GM12878 (cell line): ENCODE measurements around the gene GALNS. TPM values are rescaled to one million over a fixed set of nuclear protein-coding genes. Genes with fewer than 3 reads are reported as not detected.

Experiments used
- ATAC-seq: fragments of 200-7000 bp; cut with Tn5 transposase; 3 replicates; pipeline ENCODE4 v1.9.1; 2020; ENCODE audit warnings: mild to moderate bottlenecking, moderate library complexity
- BruUV-seq: library from RNA; stranded (reverse); fragments of 400-500 nt; replicated peaks from 2 replicates; lab custom pipeline; 2021; lab: Mats Ljungman, UMichigan
- CTCF ChIA-PET: fragments of 300-600 bp; sonication (Branson Sonifier 250); formaldehyde crosslinking; extraction: SDS; loops from one replicate; lab custom pipeline; 2021; ENCODE audit warnings: inconsistent platforms; lab: Yijun Ruan, JAX
- POLR2A ChIA-PET: fragments of 350-600 bp; formaldehyde crosslinking; extraction: SDS; loops from one replicate; lab custom pipeline; 2021; ENCODE audit warnings: inconsistent platforms; lab: Charles Lee
- RAD21 ChIA-PET: fragments of 300-600 bp; sonication (Branson Sonifier 250); formaldehyde crosslinking; loops from one replicate; lab custom pipeline; 2023; ENCODE audit warnings: antibody characterized with exemption; ENCODE audit not compliant: unreplicated experiment; lab: Charles Lee
- SMC1A ChIA-PET: fragments of 300-600 bp; sonication (Branson Sonifier 250); formaldehyde crosslinking; loops from one replicate; lab custom pipeline; 2023; ENCODE audit not compliant: unreplicated experiment, uncharacterized antibody; lab: Charles Lee
- DNase-seq: peaks from one replicate; pipeline ENCODE4 v3.0.0-alpha.2; 2011; ENCODE audit warnings: low read depth, low spot score
- FAIRE-seq: peaks from 3 replicates; lab custom pipeline; 2011; peaks lifted over from hg19 to GRCh38; lab: Jason Lieb, UNC
- H2AFZ ChIP-seq: 2 replicates; pipeline ENCODE4 v1.6.0; 2011; ENCODE audit warnings: low read depth, low read length, control low read depth; ENCODE audit not compliant: control insufficient read depth
- H3K27ac ChIP-seq: 2 replicates; pipeline ENCODE4 v1.5.1; 2011; ENCODE audit warnings: control low read depth; ENCODE audit not compliant: control insufficient read depth, insufficient read depth
- H3K27me3 ChIP-seq, 2 experiments: replicated peaks in 1 of 2; 2 replicates each; pipeline versions ENCODE4 v1.6.0 to v1.6.1; 2011; ENCODE audit warnings: low read length in 1 of 2; ENCODE audit not compliant: control insufficient read depth in 2 of 2, insufficient read depth in 2 of 2
- H3K36me3 ChIP-seq, 2 experiments: 2 replicates each; pipeline ENCODE4 v1.5.1; 2011; ENCODE audit warnings: low read length in 1 of 2; ENCODE audit not compliant: control insufficient read depth in 2 of 2, insufficient read depth in 2 of 2
- H3K4me1 ChIP-seq: 2 replicates; pipeline ENCODE4 v1.6.1; 2011; ENCODE audit warnings: mild to moderate bottlenecking, low read length, moderate library complexity, mixed read lengths; ENCODE audit not compliant: control insufficient read depth, insufficient read depth
- H3K4me2 ChIP-seq: 2 replicates; pipeline ENCODE4 v1.6.0; 2011; ENCODE audit warnings: control low read depth; ENCODE audit not compliant: control insufficient read depth, insufficient read depth
- H3K4me3 ChIP-seq: fragments of 200-600 bp; sonication (generic); 2 replicates; pipeline ENCODE4 v1.5.1; 2016
- H3K79me2 ChIP-seq: 2 replicates; pipeline ENCODE4 v1.6.0; 2011; ENCODE audit warnings: low read length; ENCODE audit not compliant: control insufficient read depth, insufficient read depth
- H3K9ac ChIP-seq: 2 replicates; pipeline ENCODE4 v1.8.0; 2011; ENCODE audit warnings: low read length, control low read depth, mixed read lengths; ENCODE audit not compliant: control insufficient read depth, insufficient read depth
- H3K9me3 ChIP-seq: replicated peaks from 3 replicates; pipeline ENCODE4 v1.5.1; 2011; ENCODE audit warnings: mild to moderate bottlenecking, low read length; ENCODE audit not compliant: control insufficient read depth, insufficient read depth
- H4K20me1 ChIP-seq: 2 replicates; pipeline ENCODE4 v1.6.0; 2011; ENCODE audit not compliant: control insufficient read depth, insufficient read depth
- MYB ChIP-seq: fragments of 150-350 bp; IDR thresholded peaks from 2 replicates; pipeline ENCODE4 v1.6.1; 2014; ENCODE audit warnings: mild to moderate bottlenecking, low read depth, low read length, borderline replicate concordance
- PAX8 ChIP-seq: fragments of 450-650 bp; IDR thresholded peaks from 2 replicates; pipeline ENCODE4 v1.6.1; 2017; ENCODE audit warnings: mild to moderate bottlenecking, moderate library complexity
- POLR2A ChIP-seq: IDR thresholded peaks from 2 replicates; pipeline ENCODE4 v1.6.1; 2011; ENCODE audit warnings: low read depth, mild to moderate bottlenecking, low read length
- POLR2AphosphoS5 ChIP-seq: IDR thresholded peaks from 2 replicates; pipeline ENCODE4 v1.6.1; 2011; ENCODE audit warnings: mild to moderate bottlenecking, low read length, inconsistent platforms
- WGBS: methylation state at CpG from one replicate; pipeline ENCODE4 v1.1.6; 2016; ENCODE audit warnings: low lambda C conversion rate; ENCODE audit not compliant: insufficient replicate concordance, insufficient coverage; ENCODE audit errors: missing lambda C conversion rate; 5-methylcytosine and 5-hydroxymethylcytosine counted together
- in situ Hi-C: fragments of 300-500 bp; cut with MboI; formaldehyde crosslinking; loops from 9 replicates; pipeline ENCODE4 v1.14.3; 2018; ENCODE audit warnings: mixed read lengths
- intact Hi-C: fragments of 100-400 bp; cut with micrococcal nuclease; formaldehyde crosslinking; loops from one replicate; pipeline ENCODE4 v1.14.2; 2022; ENCODE audit not compliant: unreplicated experiment
- polyA plus RNA-seq, 11 experiments: library from polyadenylated mRNA; depleted of rRNA in 4 of 11; unstranded in 6 of 11; stranded (reverse) in 5 of 11; fragments of >200 nt; fragmentation: Nextera tagmentation in 4 of 11; fragmentation: Illumina TruSeq in 1 of 11; extraction: Ambion mirVana in 4 of 11; extraction: Trizol in 1 of 11; gene quantifications; 1 replicate in 1 of 11; 2 replicates in 10 of 11; pipeline versions ENCODE4 v1.2.1 to v1.2.3, GENCODE V29; 2011 to 2016; ENCODE audit warnings: inconsistent platforms in 2 of 11, missing spikeins in 2 of 11, low read depth in 1 of 11
- total RNA-seq, 4 experiments: library from RNA; depleted of rRNA in 3 of 4; stranded (reverse); fragments of >200 nt in 3 of 4; fragmentation: Illumina TruSeq in 1 of 4; extraction: Trizol in 1 of 4; gene quantifications; 2 replicates each; pipeline versions ENCODE4 v1.2.1 to v1.2.3, GENCODE V29; 2013 to 2021
- TF ChIP-seq, protein P1 (sequence below): fragments of 450-650 bp; IDR thresholded peaks from 2 replicates; pipeline ENCODE4 v1.6.1; 2017; ENCODE audit warnings: mild to moderate bottlenecking
- TF ChIP-seq, protein P2 (sequence below): IDR thresholded peaks from 2 replicates; pipeline ENCODE4 v1.6.1; 2012; ENCODE audit warnings: low read depth, low read length, improper control_type of control experiment
- TF ChIP-seq, protein P3 (sequence below): fragments of 450-650 bp; IDR thresholded peaks from 2 replicates; pipeline ENCODE4 v1.6.1; 2018; ENCODE audit warnings: borderline replicate concordance, mild to moderate bottlenecking; ENCODE audit not compliant: partially characterized antibody

GALNS gene
- total and polyA plus RNA-seq, 10 of the 15 experiments (the other 5 are each of a cell fraction or from before 2014, with no cell fraction given) = 0.37 to 12.4 (median 5.3) TPM

- ChIA-PET RAD21 (interaction anchor here (1.3 to 3.4 kb wide), 3 partner anchors 28 to 358 kb away, joined by 3 to 13 read pairs (median 7); no protein-coding TSS in a partner anchor), CTCF (interaction anchor here (0.6 to 3.2 kb wide), 3 partner anchors 8 to 144 kb away, joined by 3 to 17 read pairs (median 4); no protein-coding TSS in a partner anchor), SMC1A (interaction anchor here (1.8 kb wide), 1 partner anchor 72 kb away, joined by 5 read pairs; no protein-coding TSS in a partner anchor)
- Histone ChIP-seq H3K27ac (no peak overlapping the region), H3K27me3 (no peaks in the 10 kb centered on the region), H3K36me3 (peaks cover 6 to 42% of the 10 kb centered on the region in 2 experiments; a peak in 3 of 4 replicates), H3K9me3 (no peaks in the 10 kb centered on the region), H4K20me1 (no peaks in the 10 kb centered on the region), H3K4me1 (peaks cover 23% of the 10 kb centered on the region), H3K4me2 (peak overlapping the region; percentile 85), H3K79me2 (peaks cover 48% of the 10 kb centered on the region), H3K9ac (peak overlapping the region; percentile 16; the same call in 1 of the 2 replicates)
- no peak for DNase-seq
- WGBS = 88% methylated on average over 10 of the region's 10 CpGs
- BruUV-seq = no TSS peak
- intact Hi-C loops (no loop called here), in situ Hi-C loops (no loop called here)
- no peak for ATAC-seq
- no peak for TF ChIP-seq MYB
- TF ChIP-seq, protein P1, sequence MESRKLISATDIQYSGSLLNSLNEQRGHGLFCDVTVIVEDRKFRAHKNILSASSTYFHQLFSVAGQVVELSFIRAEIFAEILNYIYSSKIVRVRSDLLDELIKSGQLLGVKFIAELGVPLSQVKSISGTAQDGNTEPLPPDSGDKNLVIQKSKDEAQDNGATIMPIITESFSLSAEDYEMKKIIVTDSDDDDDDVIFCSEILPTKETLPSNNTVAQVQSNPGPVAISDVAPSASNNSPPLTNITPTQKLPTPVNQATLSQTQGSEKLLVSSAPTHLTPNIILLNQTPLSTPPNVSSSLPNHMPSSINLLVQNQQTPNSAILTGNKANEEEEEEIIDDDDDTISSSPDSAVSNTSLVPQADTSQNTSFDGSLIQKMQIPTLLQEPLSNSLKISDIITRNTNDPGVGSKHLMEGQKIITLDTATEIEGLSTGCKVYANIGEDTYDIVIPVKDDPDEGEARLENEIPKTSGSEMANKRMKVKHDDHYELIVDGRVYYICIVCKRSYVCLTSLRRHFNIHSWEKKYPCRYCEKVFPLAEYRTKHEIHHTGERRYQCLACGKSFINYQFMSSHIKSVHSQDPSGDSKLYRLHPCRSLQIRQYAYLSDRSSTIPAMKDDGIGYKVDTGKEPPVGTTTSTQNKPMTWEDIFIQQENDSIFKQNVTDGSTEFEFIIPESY = no peak
- peak; percentile 4; the same call in 1 of the 2 replicates for TF ChIP-seq POLR2A
- TF ChIP-seq PAX8 = no peak
- TF ChIP-seq POLR2AphosphoS5 = 0 out of 2 replicates have a peak, but pooled peaks have one; percentile 1
- TF ChIP-seq, protein P2, sequence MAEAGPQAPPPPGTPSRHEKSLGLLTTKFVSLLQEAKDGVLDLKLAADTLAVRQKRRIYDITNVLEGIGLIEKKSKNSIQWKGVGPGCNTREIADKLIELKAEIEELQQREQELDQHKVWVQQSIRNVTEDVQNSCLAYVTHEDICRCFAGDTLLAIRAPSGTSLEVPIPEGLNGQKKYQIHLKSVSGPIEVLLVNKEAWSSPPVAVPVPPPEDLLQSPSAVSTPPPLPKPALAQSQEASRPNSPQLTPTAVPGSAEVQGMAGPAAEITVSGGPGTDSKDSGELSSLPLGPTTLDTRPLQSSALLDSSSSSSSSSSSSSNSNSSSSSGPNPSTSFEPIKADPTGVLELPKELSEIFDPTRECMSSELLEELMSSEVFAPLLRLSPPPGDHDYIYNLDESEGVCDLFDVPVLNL = no peak
- TF ChIP-seq, protein P3, sequence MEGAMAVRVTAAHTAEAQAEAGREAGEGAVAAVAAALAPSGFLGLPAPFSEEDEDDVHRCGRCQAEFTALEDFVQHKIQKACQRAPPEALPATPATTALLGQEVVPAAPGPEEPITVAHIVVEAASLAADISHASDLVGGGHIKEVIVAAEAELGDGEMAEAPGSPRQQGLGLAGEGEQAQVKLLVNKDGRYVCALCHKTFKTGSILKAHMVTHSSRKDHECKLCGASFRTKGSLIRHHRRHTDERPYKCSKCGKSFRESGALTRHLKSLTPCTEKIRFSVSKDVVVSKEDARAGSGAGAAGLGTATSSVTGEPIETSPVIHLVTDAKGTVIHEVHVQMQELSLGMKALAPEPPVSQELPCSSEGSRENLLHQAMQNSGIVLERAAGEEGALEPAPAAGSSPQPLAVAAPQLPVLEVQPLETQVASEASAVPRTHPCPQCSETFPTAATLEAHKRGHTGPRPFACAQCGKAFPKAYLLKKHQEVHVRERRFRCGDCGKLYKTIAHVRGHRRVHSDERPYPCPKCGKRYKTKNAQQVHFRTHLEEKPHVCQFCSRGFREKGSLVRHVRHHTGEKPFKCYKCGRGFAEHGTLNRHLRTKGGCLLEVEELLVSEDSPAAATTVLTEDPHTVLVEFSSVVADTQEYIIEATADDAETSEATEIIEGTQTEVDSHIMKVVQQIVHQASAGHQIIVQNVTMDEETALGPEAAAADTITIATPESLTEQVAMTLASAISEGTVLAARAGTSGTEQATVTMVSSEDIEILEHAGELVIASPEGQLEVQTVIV = no peak
- TF ChIP-seq, all 136 proteins: peak for 2
- FAIRE-seq = no peak
- POLR2A ChIA-PET = interaction anchor here (0.8 to 4.2 kb wide), 3 partner anchors 9 to 55 kb away, joined by 3 to 30 read pairs (median 4); no protein-coding TSS in a partner anchor
- H2AFZ ChIP-seq = no peak overlapping the region
- 0 out of 2 replicates have a peak overlapping the region, but pooled peaks have one; percentile 85 for H3K4me3 ChIP-seq
Observed at GRCh38 chr16:88809068-88809675, 47.6 kb downstream of the GALNS start.
